ENCODE data around the gene IL31.

GRCh38 chr12:122124370-122124769, 49.7 kb downstream of the IL31 start:
- TF ChIP-seq GATA3 (IDR thresholded peaks at IDR 0.05; ENCODE audit: low read depth, low read length) (no peak), GATA2 (IDR thresholded peaks at IDR 0.05; ENCODE audit: low read depth, low read length) (no peak)
